Hepatocyte (in vitro differentiated cells): Measurements from ENCODE around the gene SCARF2. TPM values are rescaled to one million over a fixed set of nuclear protein-coding genes. Genes with fewer than 3 reads are reported as not detected.

Experiments used
- DNase-seq: peaks from one replicate; pipeline ENCODE4 v3.0.0-alpha.2; 2016; ENCODE audit warnings: low spot score
- H2AFZ ChIP-seq: fragments of 200-600 bp; sonication (generic); 2 replicates; pipeline ENCODE4 v1.6.0; 2016; ENCODE audit warnings: antibody characterized with exemption, mild to moderate bottlenecking
- H3K27ac ChIP-seq: fragments of 200-600 bp; sonication (generic); 2 replicates; pipeline ENCODE4 v1.5.1; 2016; ENCODE audit warnings: mild to moderate bottlenecking
- H3K27me3 ChIP-seq: fragments of 200-600 bp; sonication (generic); 2 replicates; pipeline ENCODE4 v1.6.1; 2016
- H3K36me3 ChIP-seq: fragments of 200-600 bp; sonication (generic); replicated peaks from 2 replicates; pipeline ENCODE4 v1.5.1; 2016; ENCODE audit warnings: low read depth; ENCODE audit not compliant: insufficient read depth
- H3K4me1 ChIP-seq: fragments of 200-600 bp; sonication (generic); 2 replicates; pipeline ENCODE4 v1.5.1; 2016; ENCODE audit warnings: mild to moderate bottlenecking, moderate library complexity; ENCODE audit not compliant: insufficient read depth
- H3K4me2 ChIP-seq: fragments of 200-600 bp; sonication (generic); 2 replicates; pipeline ENCODE4 v1.6.0; 2016
- H3K4me3 ChIP-seq: fragments of 200-600 bp; sonication (generic); 2 replicates; pipeline ENCODE4 v1.5.1; 2016; ENCODE audit warnings: mild to moderate bottlenecking
- H3K79me2 ChIP-seq: fragments of 200-600 bp; sonication (generic); 2 replicates; pipeline ENCODE4 v1.6.0; 2017; ENCODE audit warnings: mild to moderate bottlenecking
- H3K9me2 ChIP-seq: fragments of 200-600 bp; sonication (generic); replicated peaks from 2 replicates; pipeline ENCODE4 v1.6.0; 2017; ENCODE audit warnings: mild to moderate bottlenecking; ENCODE audit not compliant: insufficient read depth
- H3K9me3 ChIP-seq: fragments of 200-600 bp; sonication (generic); 2 replicates; pipeline ENCODE4 v1.5.1; 2016; ENCODE audit warnings: low read depth, mild to moderate bottlenecking
- H4K20me1 ChIP-seq: fragments of 200-600 bp; sonication (generic); 2 replicates; pipeline ENCODE4 v1.6.0; 2016; ENCODE audit warnings: mild to moderate bottlenecking; ENCODE audit not compliant: insufficient read depth, poor library complexity, severe bottlenecking
- CTCF ChIP-seq: fragments of 200-600 bp; sonication (generic); IDR thresholded peaks from 2 replicates; pipeline ENCODE4 v1.5.1; 2016; ENCODE audit warnings: antibody characterized with exemption, mild to moderate bottlenecking; ENCODE audit not compliant: poor library complexity
- EZH2 ChIP-seq: fragments of 200-600 bp; sonication (generic); IDR thresholded peaks from 2 replicates; pipeline ENCODE4 v1.6.1; 2016; ENCODE audit warnings: antibody characterized with exemption, mild to moderate bottlenecking, borderline replicate concordance
- EZH2phosphoT487 ChIP-seq: fragments of 200-600 bp; sonication (generic); IDR thresholded peaks from one replicate; pipeline ENCODE4 v1.6.1; 2018; ENCODE audit warnings: antibody characterized with exemption, mild to moderate bottlenecking, low read depth, moderate library complexity; ENCODE audit not compliant: unreplicated experiment, severe bottlenecking
- WGBS: methylation state at CpG from one replicate; pipeline ENCODE4 v1.1.6; 2016; ENCODE audit warnings: low lambda C conversion rate; ENCODE audit errors: missing lambda C conversion rate; 5-methylcytosine and 5-hydroxymethylcytosine counted together
- polyA plus RNA-seq: library from polyadenylated mRNA; unstranded; fragments of >200 nt; fragmentation: Nextera tagmentation; extraction: Ambion mirVana; gene quantifications from 2 replicates; pipeline ENCODE4 v1.2.1, GENCODE V29; 2016
- total RNA-seq: library from RNA; depleted of rRNA; stranded (reverse); fragments of >200 nt; gene quantifications from 2 replicates; pipeline ENCODE4 v1.2.3, GENCODE V29; 2014

Gene SCARF2
- total and polyA plus RNA-seq, 2 experiments from 2014 or later, result 19.3 to 35.2 TPM

DNA sequence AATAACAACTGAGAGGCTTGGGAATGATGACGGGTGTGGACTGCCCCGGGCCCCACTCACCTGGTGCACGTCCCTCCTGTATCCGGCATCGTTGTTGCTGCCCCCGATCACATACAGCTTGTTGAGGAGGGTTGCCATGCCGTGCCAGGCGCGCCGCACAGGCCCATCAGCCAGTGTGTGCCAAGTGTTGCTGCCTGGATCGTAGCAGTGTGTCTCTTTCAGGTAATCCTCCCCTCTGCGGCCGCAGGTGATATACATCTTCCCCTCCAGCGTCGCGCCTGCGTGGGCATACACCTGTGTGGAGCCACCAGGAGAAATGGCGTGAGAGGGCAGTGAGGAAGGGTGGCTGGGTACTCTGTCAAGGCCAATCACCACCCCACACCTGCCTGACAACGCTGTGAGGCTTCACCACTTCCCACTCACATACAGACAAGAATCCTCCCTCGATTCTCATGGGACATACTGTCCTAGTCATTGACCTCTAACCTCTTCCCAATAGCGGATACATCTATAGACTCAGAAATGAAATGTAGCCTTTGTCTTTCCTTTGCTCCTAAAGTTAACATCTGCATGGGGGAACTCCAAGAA, 8.9 kb upstream of the SCARF2 start:
- Histone ChIP-seq H3K9me2 (no peaks in the 10 kb centered on the region), H3K79me2 (no peaks in the 10 kb centered on the region), H3K27ac (no peak overlapping the region), H3K4me2 (no peak overlapping the region), H3K36me3 (no peaks in the 10 kb centered on the region), H3K4me1 (no peaks in the 10 kb centered on the region), H2AFZ (no peak overlapping the region), H3K9me3 (no peaks in the 10 kb centered on the region), H4K20me1 (no peaks in the 10 kb centered on the region), H3K4me3 (no peak overlapping the region), H3K27me3 (no peaks in the 10 kb centered on the region)
- 97% methylated on average over 21 of the region's 21 CpGs for WGBS
- DNase-seq, result no peak
- TF ChIP-seq CTCF, result no peak
- TF ChIP-seq EZH2phosphoT487, result no peak
- no peak for TF ChIP-seq EZH2

DNA sequence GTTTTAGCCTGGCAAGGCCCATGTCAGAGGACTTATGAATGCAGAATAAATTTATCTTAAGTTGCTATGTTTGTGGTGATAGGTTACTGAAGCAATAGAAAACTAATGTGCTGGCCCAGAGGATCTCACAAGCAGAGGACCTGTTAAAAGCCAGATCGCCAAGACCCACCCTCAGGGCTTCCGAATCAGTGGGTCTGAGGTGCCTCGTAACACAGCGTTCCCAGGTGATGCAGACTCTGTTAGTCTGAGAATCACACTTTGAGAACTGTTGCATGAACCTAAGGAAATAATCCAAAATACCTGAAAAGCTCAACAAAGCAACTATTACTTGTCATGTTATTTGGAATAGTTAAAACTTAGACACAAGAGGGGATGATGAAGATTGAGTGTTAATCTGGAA, 6.7 kb upstream of the SCARF2 start:
- no peaks in the 10 kb centered on the region for H3K9me3 ChIP-seq
- H3K9me2 ChIP-seq, result no peaks in the 10 kb centered on the region
- WGBS, result 93% methylated on average over 4 of the region's 4 CpGs
- TF ChIP-seq EZH2, result no peak
- no peak for TF ChIP-seq CTCF
- no peak for TF ChIP-seq EZH2phosphoT487
- DNase-seq, result no peak
- no peaks in the 10 kb centered on the region for H3K79me2 ChIP-seq
- no peak overlapping the region for H3K4me3 ChIP-seq
- no peaks in the 10 kb centered on the region for H4K20me1 ChIP-seq
- no peak overlapping the region for H2AFZ ChIP-seq
- no peaks in the 10 kb centered on the region for H3K27me3 ChIP-seq
- no peaks in the 10 kb centered on the region for H3K36me3 ChIP-seq
- no peak overlapping the region for H3K4me2 ChIP-seq
- no peak overlapping the region for H3K27ac ChIP-seq
- no peaks in the 10 kb centered on the region for H3K4me1 ChIP-seq

GRCh38 chr22:20442485-20443284, 5.1 kb upstream of the SCARF2 start:
- no peaks in the 10 kb centered on the region for H3K79me2 ChIP-seq
- DNase-seq, result no peak
- no peak overlapping the region for H3K4me3 ChIP-seq
- 87% methylated on average over 7 of the region's 7 CpGs for WGBS
- H4K20me1 ChIP-seq, result no peaks in the 10 kb centered on the region
- H3K9me2 ChIP-seq, result no peaks in the 10 kb centered on the region
- TF ChIP-seq CTCF, result no peak
- no peak for TF ChIP-seq EZH2
- TF ChIP-seq EZH2phosphoT487, result no peak
- H2AFZ ChIP-seq, result no peak overlapping the region
- no peak overlapping the region for H3K27ac ChIP-seq
- no peak overlapping the region for H3K4me2 ChIP-seq
- H3K36me3 ChIP-seq, result no peaks in the 10 kb centered on the region
- peaks cover 3% of the 10 kb centered on the region for H3K27me3 ChIP-seq
- H3K4me1 ChIP-seq, result peaks cover 9% of the 10 kb centered on the region
- H3K9me3 ChIP-seq, result no peaks in the 10 kb centered on the region
